Spleen (tissue), 7 donors: ENCODE data around the gene CLHC1.

ENCODE experiments used
- CTCF ChIP-seq, 11 experiments: fragments of 200-600 bp in 7 of 11; fragments of 450-650 bp in 4 of 11; sonication (generic) in 4 of 11; IDR thresholded peaks in 8 of 11; conservative IDR thresholded peaks in 3 of 11; 1 replicate in 7 of 11; 2 replicates in 4 of 11; pipeline versions ENCODE4 v1.4.0 to v1.8.0; 2016 to 2021; ENCODE audit warnings: antibody characterized with exemption in 11 of 11, inconsistent platforms in 4 of 11, mild to moderate bottlenecking in 1 of 11
- POLR2A ChIP-seq, 3 donors: fragments of 450-650 bp; IDR thresholded peaks; one replicate each; pipeline ENCODE4 v1.5.1; 2017; ENCODE audit warnings: antibody characterized with exemption in 3 of 3, mild to moderate bottlenecking in 1 of 3
- POLR2AphosphoS5 ChIP-seq, 3 donors: sonication (generic); formaldehyde crosslinking; IDR thresholded peaks; one replicate each; pipeline ENCODE4 v1.5.1; 2017; ENCODE audit warnings: antibody characterized with exemption in 3 of 3
- donor health status: DM: no; HTN: no; CAD: no; lungs with moderate emphysema.
- donor health status: DM: no; HTN: no; CAD: no.
- donor health status: DM: no; HTN: no; CAD: no.

DNA sequence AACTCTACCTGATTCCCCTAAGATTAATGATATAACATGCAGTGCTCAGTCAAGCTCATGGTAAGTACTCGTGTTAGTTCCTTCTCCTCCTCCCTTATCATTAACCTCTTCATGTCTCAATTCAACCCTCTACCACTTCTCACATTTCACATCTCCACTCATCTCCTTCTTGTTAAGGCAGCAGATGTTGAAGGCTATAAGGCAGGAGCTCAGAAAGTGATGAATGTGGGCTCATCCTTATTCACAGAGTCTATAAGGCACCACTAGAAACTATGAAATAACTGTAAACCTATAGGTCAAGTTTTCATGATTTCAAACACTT is 56.0 kb downstream of the CLHC1 start:
- TF ChIP-seq POLR2A (IDR thresholded peaks at IDR 0.05) = no peak
- no peak for TF ChIP-seq CTCF (IDR thresholded peaks at IDR 0.05 in 8 of 11, conservative IDR thresholded peaks at IDR 0.05 in 3 of 11)
- no peak for TF ChIP-seq POLR2AphosphoS5 (IDR thresholded peaks at IDR 0.05)
